ENCODE results near the gene CYFIP2.

CYFIP2 gene

GRCh38 chr5:157265714-157266285 lies at the start of gene CYFIP2:
Gene CYFIP2, plus strand, starts transcription at chr5:157266123. Its CDS starts 19,239 bp downstream, at chr5:157285362.
- peak within 1 kb of the TSS; percentile 88 for H3K4me3 ChIP-seq (ENCODE audit: low read length)
- no peaks in the 10 kb centered on the region for H3K4me1 ChIP-seq (ENCODE audit: control insufficient read depth, insufficient read depth, low read length)
- H3K27ac ChIP-seq (ENCODE audit: low read depth, low read length): no peak within 1 kb of the TSS
- no peaks in the 10 kb centered on the region for H3K27me3 ChIP-seq (ENCODE audit: control insufficient read depth, insufficient read depth, low read length)
- H3K36me3 ChIP-seq (ENCODE audit: control insufficient read depth, insufficient read depth, low read length): no peaks in the 10 kb centered on the region
- peak within 1 kb of the TSS; percentile 71 for H3K9ac ChIP-seq (ENCODE audit: low read length)

- H3K9ac ChIP-seq (ENCODE audit: low read length): no peak overlapping the region
- H3K4me3 ChIP-seq (ENCODE audit: low read length): no peak overlapping the region
- no peaks in the 10 kb centered on the region for H3K27me3 ChIP-seq (ENCODE audit: control insufficient read depth, insufficient read depth, low read length)
- H3K27ac ChIP-seq (ENCODE audit: low read depth, low read length): no peak overlapping the region
- no peaks in the 10 kb centered on the region for H3K4me1 ChIP-seq (ENCODE audit: control insufficient read depth, insufficient read depth, low read length)
- no peaks in the 10 kb centered on the region for H3K36me3 ChIP-seq (ENCODE audit: control insufficient read depth, insufficient read depth, low read length)
Observed at GRCh38 chr5:157216391-157217142, 49.4 kb upstream of the CYFIP2 start.

- Histone ChIP-seq H3K27ac (ENCODE audit: low read depth, low read length) (no peak overlapping the region), H3K36me3 (ENCODE audit: control insufficient read depth, insufficient read depth, low read length) (no peaks in the 10 kb centered on the region), H3K4me1 (ENCODE audit: control insufficient read depth, insufficient read depth, low read length) (no peaks in the 10 kb centered on the region), H3K4me3 (ENCODE audit: low read length) (no peak overlapping the region), H3K27me3 (ENCODE audit: control insufficient read depth, insufficient read depth, low read length) (no peaks in the 10 kb centered on the region), H3K9ac (ENCODE audit: low read length) (no peak overlapping the region)
Observed at GRCh38 chr5:157217289-157218024, 48.5 kb upstream of the CYFIP2 start.

- Histone ChIP-seq H3K4me3 (ENCODE audit: low read length) (no peak overlapping the region), H3K27ac (ENCODE audit: low read depth, low read length) (no peak overlapping the region), H3K36me3 (ENCODE audit: control insufficient read depth, insufficient read depth, low read length) (no peaks in the 10 kb centered on the region), H3K4me1 (ENCODE audit: control insufficient read depth, insufficient read depth, low read length) (no peaks in the 10 kb centered on the region), H3K9ac (ENCODE audit: low read length) (no peak overlapping the region), H3K27me3 (ENCODE audit: control insufficient read depth, insufficient read depth, low read length) (no peaks in the 10 kb centered on the region)
Observed at GRCh38 chr5:157219491-157220271, 46.2 kb upstream of the CYFIP2 start.

GRCh38 chr5:157221959-157222358 lies 44.0 kb upstream of the CYFIP2 start:
- Histone ChIP-seq H3K36me3 (ENCODE audit: control insufficient read depth, insufficient read depth, low read length) (no peaks in the 10 kb centered on the region), H3K4me1 (ENCODE audit: control insufficient read depth, insufficient read depth, low read length) (no peaks in the 10 kb centered on the region), H3K9ac (ENCODE audit: low read length) (no peak overlapping the region), H3K27ac (ENCODE audit: low read depth, low read length) (no peak overlapping the region), H3K4me3 (ENCODE audit: low read length) (no peak overlapping the region), H3K27me3 (ENCODE audit: control insufficient read depth, insufficient read depth, low read length) (no peaks in the 10 kb centered on the region)

- H3K4me3 ChIP-seq (ENCODE audit: low read length): no peak overlapping the region
- H3K9ac ChIP-seq (ENCODE audit: low read length): no peak overlapping the region
- H3K27me3 ChIP-seq (ENCODE audit: control insufficient read depth, insufficient read depth, low read length): no peaks in the 10 kb centered on the region
- H3K4me1 ChIP-seq (ENCODE audit: control insufficient read depth, insufficient read depth, low read length): no peaks in the 10 kb centered on the region
- H3K27ac ChIP-seq (ENCODE audit: low read depth, low read length): no peak overlapping the region
- H3K36me3 ChIP-seq (ENCODE audit: control insufficient read depth, insufficient read depth, low read length): no peaks in the 10 kb centered on the region
Observed at GRCh38 chr5:157222506-157223230, 43.3 kb upstream of the CYFIP2 start.

- no peak overlapping the region for H3K9ac ChIP-seq (ENCODE audit: low read length)
- H3K27me3 ChIP-seq (ENCODE audit: control insufficient read depth, insufficient read depth, low read length): no peaks in the 10 kb centered on the region
- H3K4me1 ChIP-seq (ENCODE audit: control insufficient read depth, insufficient read depth, low read length): no peaks in the 10 kb centered on the region
- H3K36me3 ChIP-seq (ENCODE audit: control insufficient read depth, insufficient read depth, low read length): no peaks in the 10 kb centered on the region
- no peak overlapping the region for H3K4me3 ChIP-seq (ENCODE audit: low read length)
- H3K27ac ChIP-seq (ENCODE audit: low read depth, low read length): no peak overlapping the region
Observed at GRCh38 chr5:157225469-157226422, 40.2 kb upstream of the CYFIP2 start.

GRCh38 chr5:157230610-157231009 lies 35.3 kb upstream of the CYFIP2 start:
- Histone ChIP-seq H3K36me3 (ENCODE audit: control insufficient read depth, insufficient read depth, low read length) (no peaks in the 10 kb centered on the region), H3K4me3 (ENCODE audit: low read length) (no peak overlapping the region), H3K4me1 (ENCODE audit: control insufficient read depth, insufficient read depth, low read length) (no peaks in the 10 kb centered on the region), H3K27ac (ENCODE audit: low read depth, low read length) (no peak overlapping the region), H3K9ac (ENCODE audit: low read length) (no peak overlapping the region), H3K27me3 (ENCODE audit: control insufficient read depth, insufficient read depth, low read length) (no peaks in the 10 kb centered on the region)

- H3K36me3 ChIP-seq (ENCODE audit: control insufficient read depth, insufficient read depth, low read length): no peaks in the 10 kb centered on the region
- H3K27ac ChIP-seq (ENCODE audit: low read depth, low read length): no peak overlapping the region
- no peaks in the 10 kb centered on the region for H3K27me3 ChIP-seq (ENCODE audit: control insufficient read depth, insufficient read depth, low read length)
- no peak overlapping the region for H3K4me3 ChIP-seq (ENCODE audit: low read length)
- no peaks in the 10 kb centered on the region for H3K4me1 ChIP-seq (ENCODE audit: control insufficient read depth, insufficient read depth, low read length)
- H3K9ac ChIP-seq (ENCODE audit: low read length): no peak overlapping the region
Observed at GRCh38 chr5:157232706-157233105, 33.2 kb upstream of the CYFIP2 start.

GRCh38 chr5:157233515-157233914 lies 32.4 kb upstream of the CYFIP2 start:
- H3K4me1 ChIP-seq (ENCODE audit: control insufficient read depth, insufficient read depth, low read length): no peaks in the 10 kb centered on the region
- no peak overlapping the region for H3K4me3 ChIP-seq (ENCODE audit: low read length)
- no peaks in the 10 kb centered on the region for H3K27me3 ChIP-seq (ENCODE audit: control insufficient read depth, insufficient read depth, low read length)
- no peak overlapping the region for H3K9ac ChIP-seq (ENCODE audit: low read length)
- no peak overlapping the region for H3K27ac ChIP-seq (ENCODE audit: low read depth, low read length)
- H3K36me3 ChIP-seq (ENCODE audit: control insufficient read depth, insufficient read depth, low read length): no peaks in the 10 kb centered on the region

GRCh38 chr5:157236423-157236822 lies 29.5 kb upstream of the CYFIP2 start:
- Histone ChIP-seq H3K4me1 (ENCODE audit: control insufficient read depth, insufficient read depth, low read length) (no peaks in the 10 kb centered on the region), H3K27me3 (ENCODE audit: control insufficient read depth, insufficient read depth, low read length) (no peaks in the 10 kb centered on the region), H3K4me3 (ENCODE audit: low read length) (no peak overlapping the region), H3K9ac (ENCODE audit: low read length) (no peak overlapping the region), H3K36me3 (ENCODE audit: control insufficient read depth, insufficient read depth, low read length) (no peaks in the 10 kb centered on the region), H3K27ac (ENCODE audit: low read depth, low read length) (no peak overlapping the region)
